PFSK-1 (cell line): ENCODE results near the gene EFEMP2.

ENCODE experiments used
- FOXP2 ChIP-seq: optimal IDR thresholded peaks from 2 replicates; pipeline ENCODE3; 2011; ENCODE audit warnings: borderline replicate concordance, control low read depth, inconsistent platforms; ENCODE audit not compliant: insufficient read depth; ENCODE audit errors: extremely low read length, extremely low read depth
- POLR2AphosphoS5 ChIP-seq: IDR thresholded peaks from 2 replicates; pipeline ENCODE4 v1.6.1; 2012; ENCODE audit warnings: low read depth, mild to moderate bottlenecking, control low read depth, low read length, moderate library complexity
- SIN3A ChIP-seq: IDR thresholded peaks from 2 replicates; pipeline ENCODE4 v1.6.1; 2012; ENCODE audit warnings: mild to moderate bottlenecking, low read length, moderate library complexity, borderline replicate concordance; ENCODE audit not compliant: insufficient read depth
- TAF1 ChIP-seq: IDR thresholded peaks from 2 replicates; pipeline ENCODE4 v1.6.1; 2012; ENCODE audit warnings: low read length, control low read depth, borderline replicate concordance; ENCODE audit not compliant: insufficient read depth
- TF ChIP-seq, protein P1 (sequence below), 2 experiments: IDR thresholded peaks; 2 replicates each; pipeline versions ENCODE4 v1.6.1 to v1.8.0; 2011 to 2012; ENCODE audit warnings: low read depth in 2 of 2, low read length in 2 of 2, control low read depth in 1 of 2, inconsistent platforms in 1 of 2, mild to moderate bottlenecking in 1 of 2, moderate library complexity in 1 of 2; ENCODE audit not compliant: insufficient read depth in 1 of 2

Gene EFEMP2

DNA sequence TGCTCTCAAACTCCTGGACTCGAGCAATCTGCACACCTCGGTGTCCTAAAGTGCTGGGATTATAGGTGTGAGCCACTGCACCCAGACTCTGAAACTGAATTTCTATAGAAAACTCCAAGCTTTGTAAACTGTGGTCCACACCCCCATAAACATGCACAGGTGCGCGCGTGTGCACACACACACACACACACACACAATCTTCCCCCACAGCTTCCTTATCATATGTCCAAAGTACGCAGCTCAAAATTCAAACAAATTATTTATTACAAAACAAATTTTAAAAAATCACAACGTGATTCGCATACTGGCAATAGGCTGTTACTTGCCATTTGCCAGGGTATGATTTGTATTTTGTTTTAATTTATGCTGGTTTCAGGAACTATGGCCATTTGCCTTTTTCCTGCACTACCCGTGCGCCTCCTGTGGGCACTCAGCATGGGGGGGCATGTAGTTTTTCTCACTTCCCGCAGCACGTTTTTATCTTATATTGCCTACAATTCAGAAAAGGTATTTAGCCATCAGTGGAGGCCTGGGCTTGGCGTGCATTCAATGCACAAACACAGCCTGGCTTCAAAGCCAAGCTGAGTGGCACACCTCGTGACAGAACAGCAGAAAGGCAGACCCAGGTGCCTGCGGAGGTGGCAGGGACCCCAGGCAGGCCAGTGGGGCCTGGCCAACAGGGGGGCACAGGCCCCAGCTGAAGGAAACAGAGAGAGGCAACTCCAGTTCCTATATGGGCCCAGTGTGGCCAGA lies 49.6 kb downstream of the EFEMP2 start:
- TF ChIP-seq, protein P1, sequence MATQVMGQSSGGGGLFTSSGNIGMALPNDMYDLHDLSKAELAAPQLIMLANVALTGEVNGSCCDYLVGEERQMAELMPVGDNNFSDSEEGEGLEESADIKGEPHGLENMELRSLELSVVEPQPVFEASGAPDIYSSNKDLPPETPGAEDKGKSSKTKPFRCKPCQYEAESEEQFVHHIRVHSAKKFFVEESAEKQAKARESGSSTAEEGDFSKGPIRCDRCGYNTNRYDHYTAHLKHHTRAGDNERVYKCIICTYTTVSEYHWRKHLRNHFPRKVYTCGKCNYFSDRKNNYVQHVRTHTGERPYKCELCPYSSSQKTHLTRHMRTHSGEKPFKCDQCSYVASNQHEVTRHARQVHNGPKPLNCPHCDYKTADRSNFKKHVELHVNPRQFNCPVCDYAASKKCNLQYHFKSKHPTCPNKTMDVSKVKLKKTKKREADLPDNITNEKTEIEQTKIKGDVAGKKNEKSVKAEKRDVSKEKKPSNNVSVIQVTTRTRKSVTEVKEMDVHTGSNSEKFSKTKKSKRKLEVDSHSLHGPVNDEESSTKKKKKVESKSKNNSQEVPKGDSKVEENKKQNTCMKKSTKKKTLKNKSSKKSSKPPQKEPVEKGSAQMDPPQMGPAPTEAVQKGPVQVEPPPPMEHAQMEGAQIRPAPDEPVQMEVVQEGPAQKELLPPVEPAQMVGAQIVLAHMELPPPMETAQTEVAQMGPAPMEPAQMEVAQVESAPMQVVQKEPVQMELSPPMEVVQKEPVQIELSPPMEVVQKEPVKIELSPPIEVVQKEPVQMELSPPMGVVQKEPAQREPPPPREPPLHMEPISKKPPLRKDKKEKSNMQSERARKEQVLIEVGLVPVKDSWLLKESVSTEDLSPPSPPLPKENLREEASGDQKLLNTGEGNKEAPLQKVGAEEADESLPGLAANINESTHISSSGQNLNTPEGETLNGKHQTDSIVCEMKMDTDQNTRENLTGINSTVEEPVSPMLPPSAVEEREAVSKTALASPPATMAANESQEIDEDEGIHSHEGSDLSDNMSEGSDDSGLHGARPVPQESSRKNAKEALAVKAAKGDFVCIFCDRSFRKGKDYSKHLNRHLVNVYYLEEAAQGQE (IDR thresholded peaks at IDR 0.05; ENCODE audit: insufficient read depth in 1 of 2, low read depth in 2 of 2, low read length in 2 of 2) = no peak
- TF ChIP-seq POLR2AphosphoS5 (no peak), TAF1 (no peak), SIN3A (no peak), FOXP2 (no peak)

DNA sequence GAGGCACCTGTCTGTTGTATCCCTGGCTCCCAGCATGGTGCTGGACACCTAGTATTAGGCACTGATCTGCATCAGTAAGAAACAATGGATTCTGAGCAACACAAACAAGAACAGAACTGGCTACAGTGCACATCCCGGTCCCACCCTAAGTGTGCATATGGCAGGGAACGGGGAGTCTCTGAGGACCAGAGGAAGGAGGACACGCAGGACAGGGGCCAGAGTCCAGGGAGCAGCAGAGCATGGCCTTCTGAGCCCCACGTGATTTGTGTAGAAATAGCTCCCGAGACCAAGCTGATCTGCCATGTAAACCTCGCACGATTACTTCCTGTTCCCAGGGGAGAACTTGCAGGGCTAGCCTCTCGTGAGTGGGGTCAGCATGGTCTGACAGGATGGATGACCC lies 51.5 kb downstream of the EFEMP2 start:
- TF ChIP-seq, protein P1 (IDR thresholded peaks at IDR 0.05; ENCODE audit: insufficient read depth in 1 of 2, low read depth in 2 of 2, low read length in 2 of 2) = no peak
- TF ChIP-seq SIN3A (no peak), FOXP2 (no peak), TAF1 (no peak)

DNA sequence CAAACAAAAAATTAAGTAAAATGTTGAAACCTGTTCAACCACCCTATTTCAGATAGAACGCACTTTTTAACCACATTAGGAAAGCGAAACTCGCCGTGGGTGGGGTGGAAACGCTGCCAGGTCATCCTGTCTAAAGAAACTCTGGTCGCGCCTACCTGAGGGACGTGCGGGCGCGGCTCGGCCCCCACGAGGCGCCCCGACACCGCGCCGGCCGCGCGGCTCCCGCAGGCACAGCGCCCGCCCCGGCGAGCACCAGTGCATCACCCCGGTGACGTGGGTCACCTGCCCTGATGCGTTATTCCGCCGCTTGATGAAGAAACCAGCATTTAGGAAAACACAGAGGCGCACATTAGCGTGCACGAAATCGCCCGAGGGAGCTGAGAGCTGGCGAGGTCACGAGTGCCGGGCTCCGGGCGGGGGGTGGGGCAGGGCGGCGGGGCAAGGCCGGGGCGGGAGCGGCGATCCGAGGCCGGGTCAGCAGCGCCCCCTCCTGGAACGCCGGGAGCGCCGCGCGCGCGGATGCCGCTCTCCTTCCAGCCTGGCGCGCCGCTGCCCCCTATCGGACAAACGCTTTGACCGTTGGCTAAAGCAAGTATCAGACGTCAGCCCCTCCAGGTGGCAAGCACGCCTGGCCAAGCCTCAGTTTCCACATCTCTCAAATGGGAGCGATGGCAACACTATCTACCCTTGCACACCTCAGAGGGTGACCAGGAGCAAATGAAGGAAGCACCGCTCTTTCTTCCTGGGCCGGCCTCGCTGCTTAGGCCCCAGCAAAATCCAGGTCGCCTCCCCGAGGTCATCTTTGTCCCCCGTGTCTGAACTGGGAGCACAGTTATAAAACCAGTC lies 54.5 kb downstream of the EFEMP2 start:
- peak; percentile 19; the same call in 1 of the 2 replicates for TF ChIP-seq SIN3A
- no peak for TF ChIP-seq POLR2AphosphoS5
- TF ChIP-seq FOXP2 = peak; percentile 89
- no peak for TF ChIP-seq TAF1

DNA sequence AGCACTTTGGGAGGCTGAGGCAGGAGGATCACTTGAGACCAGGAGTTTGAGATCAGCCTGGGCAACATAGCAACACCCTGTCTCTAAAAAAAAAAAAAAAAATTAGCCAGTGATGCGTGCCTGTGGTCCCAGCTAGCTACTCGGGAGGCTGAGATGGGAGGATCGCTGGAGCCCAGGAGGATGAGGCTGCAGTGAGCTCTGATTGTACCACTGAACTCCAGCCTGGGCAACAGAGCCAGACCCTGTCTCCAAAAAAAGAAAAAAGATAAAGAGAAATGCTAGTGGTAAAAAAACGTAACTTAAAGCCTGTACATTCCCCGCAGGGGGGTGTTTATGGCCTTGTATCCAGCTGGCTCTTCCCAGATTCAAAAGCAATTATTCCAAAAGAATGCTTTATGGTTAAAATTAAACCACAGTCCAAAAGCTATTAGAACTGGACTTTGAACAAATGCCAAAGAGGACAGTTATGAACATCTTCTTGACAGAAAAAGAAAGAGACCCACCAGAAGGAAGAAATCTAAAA lies 55.2 kb downstream of the EFEMP2 start:
- TF ChIP-seq SIN3A (no peak), FOXP2 (no peak), TAF1 (no peak), POLR2AphosphoS5 (no peak)
- TF ChIP-seq, protein P1 (IDR thresholded peaks at IDR 0.05; ENCODE audit: insufficient read depth in 1 of 2, low read depth in 2 of 2, low read length in 2 of 2) = no peak

DNA sequence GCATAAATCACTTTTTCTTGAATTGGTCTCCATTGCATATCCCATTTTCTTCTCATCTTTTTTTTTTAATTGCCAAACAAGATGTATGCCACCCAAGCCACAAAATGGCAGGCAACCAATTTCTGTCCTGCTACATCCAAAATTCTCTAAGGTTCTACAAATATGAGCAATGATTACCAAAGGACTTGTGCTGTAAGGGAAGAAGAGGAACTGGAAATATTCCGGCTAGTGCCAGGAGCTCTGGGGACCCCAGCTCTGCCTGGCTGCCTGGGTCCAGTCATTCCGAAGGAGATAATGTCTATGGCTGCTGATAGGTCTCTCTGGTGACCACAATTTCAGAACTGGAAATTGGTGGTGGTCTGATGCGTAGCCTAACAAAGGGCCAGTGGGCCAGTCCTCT lies 55.9 kb downstream of the EFEMP2 start:
- no peak for TF ChIP-seq FOXP2
- TF ChIP-seq TAF1 = no peak
